ENCODE measurements around the gene UGT1A6.

UGT1A6 gene

GRCh38 chr2:233772583-233772982 is 79.9 kb downstream of the UGT1A6 start:
- TF ChIP-seq CTCF (IDR thresholded peaks at IDR 0.05; ENCODE audit: insufficient read depth, low read length, missing control alignments): no peak

GRCh38 chr2:233773854-233774253 is 81.2 kb downstream of the UGT1A6 start:
- H3K4me3 ChIP-seq (ENCODE audit: low read depth, low read length): no peak overlapping the region
- DNase-seq (ENCODE audit: low read depth, low spot score): no peak
- POLR2A ChIA-PET: no interaction called here
- CTCF ChIA-PET: no interaction called here
- TF ChIP-seq CTCF (IDR thresholded peaks at IDR 0.05; ENCODE audit: insufficient read depth, low read length, missing control alignments): no peak

More at GRCh38 chr2:233772583-233772982, 79.9 kb downstream of the UGT1A6 start:
- ChIA-PET CTCF (no interaction called here), POLR2A (no interaction called here)
- H3K4me3 ChIP-seq (ENCODE audit: low read depth, low read length): no peak overlapping the region
- DNase-seq (ENCODE audit: low read depth, low spot score): no peak

GRCh38 chr2:233775414-233775813 is 82.7 kb downstream of the UGT1A6 start:
- DNase-seq (ENCODE audit: low read depth, low spot score): no peak
- POLR2A ChIA-PET: no interaction called here
- CTCF ChIA-PET: no interaction called here
- H3K4me3 ChIP-seq (ENCODE audit: low read depth, low read length): no peak overlapping the region
- TF ChIP-seq CTCF (IDR thresholded peaks at IDR 0.05; ENCODE audit: insufficient read depth, low read length, missing control alignments): no peak

GRCh38 chr2:233778030-233778429 is 85.3 kb downstream of the UGT1A6 start, which contains the start of gene MROH2A:
TSS of gene MROH2A (plus strand) at chr2:233778330. CDS start at chr2:233779359, 1,029 bp downstream.
- no peak for DNase-seq (ENCODE audit: low read depth, low spot score)
- TF ChIP-seq CTCF (IDR thresholded peaks at IDR 0.05; ENCODE audit: insufficient read depth, low read length, missing control alignments): no peak
- POLR2A ChIA-PET: no interaction called here

GRCh38 chr2:233779722-233780121 is 87.0 kb downstream of the UGT1A6 start:
- no peak for DNase-seq (ENCODE audit: low read depth, low spot score)
- no peak for TF ChIP-seq CTCF (IDR thresholded peaks at IDR 0.05; ENCODE audit: insufficient read depth, low read length, missing control alignments)
- ChIA-PET POLR2A (no interaction called here), CTCF (no interaction called here)
- no peak overlapping the region for H3K4me3 ChIP-seq (ENCODE audit: low read depth, low read length)

More at GRCh38 chr2:233778030-233778429, 85.3 kb downstream of the UGT1A6 start, which contains the start of gene MROH2A:
- CTCF ChIA-PET: no interaction called here
- H3K4me3 ChIP-seq (ENCODE audit: low read depth, low read length): no peak within 1 kb of the TSS

GRCh38 chr2:233780771-233781170 is 88.1 kb downstream of the UGT1A6 start:
- ChIA-PET CTCF (no interaction called here), POLR2A (no interaction called here)
- no peak overlapping the region for H3K4me3 ChIP-seq (ENCODE audit: low read depth, low read length)
- no peak for DNase-seq (ENCODE audit: low read depth, low spot score)
- TF ChIP-seq CTCF (IDR thresholded peaks at IDR 0.05; ENCODE audit: insufficient read depth, low read length, missing control alignments): no peak
